K562 (cell line): ENCODE data around the gene NRM. TPM values are rescaled to one million over a fixed set of nuclear protein-coding genes. Genes with fewer than 3 reads are reported as not detected.
A peak's percentile ranks its signal among the peaks of the same experiment; 100 is the strongest.

Experiments used
- ATF3 ChIP-seq, 2 experiments: fragments of 450-650 bp in 1 of 2; sonication (generic) in 1 of 2; formaldehyde crosslinking in 1 of 2; IDR thresholded peaks in 1 of 2; conservative IDR thresholded peaks in 1 of 2; 2 replicates each; pipeline versions ENCODE4 v1.6.1 to v1.8.1; 2016 to 2023; ENCODE audit warnings: mild to moderate bottlenecking in 2 of 2, moderate library complexity in 2 of 2, inconsistent platforms in 1 of 2, missing genetic modification reagents in 1 of 2
- TBP ChIP-seq: optimal IDR thresholded peaks from 2 replicates; pipeline ENCODE3; 2011; ENCODE audit warnings: low read depth, low read length, improper control_type of control experiment
- ZMIZ1 ChIP-seq, 2 experiments: fragments of 150-350 bp in 1 of 2; IDR thresholded peaks; 2 replicates each; pipeline ENCODE4 v1.6.1; 2012 to 2016; ENCODE audit warnings: low read depth in 2 of 2, low read length in 2 of 2, mild to moderate bottlenecking in 1 of 2, moderate library complexity in 1 of 2
- polyA plus RNA-seq, 8 experiments: library from polyadenylated mRNA; depleted of rRNA in 4 of 8; stranded (reverse) in 5 of 8; unstranded in 3 of 8; fragments of >200 nt; fragmentation: Nextera tagmentation in 2 of 8; fragmentation: Illumina TruSeq in 1 of 8; extraction: Ambion mirVana in 2 of 8; extraction: Trizol in 1 of 8; gene quantifications; 2 replicates each; pipeline versions ENCODE4 v1.2.1 to v1.2.3, GENCODE V29; 2011 to 2014; ENCODE audit warnings: inconsistent platforms in 1 of 8, missing spikeins in 1 of 8
- total RNA-seq, 7 experiments: library from RNA; depleted of rRNA in 6 of 7; stranded (reverse); fragments of >200 nt in 6 of 7; fragmentation: Illumina TruSeq in 2 of 7; extraction: Trizol in 2 of 7; gene quantifications; 2 replicates each; pipeline versions ENCODE4 v1.2.1 to v1.2.3, GENCODE V29; 2011 to 2021; ENCODE audit warnings: low replicate concordance in 1 of 7

Gene NRM
- total and polyA plus RNA-seq, 9 of the 15 experiments (the other 6 are each of a cell fraction or from before 2014, with no cell fraction given) = 9.7 to 58.2 (median 18.1) TPM

GRCh38 chr6:30646450-30647241, 44.1 kb downstream of the NRM start, which contains the start of gene C6orf136 (continued):
- TF ChIP-seq ZMIZ1 (IDR thresholded peaks at IDR 0.05; ENCODE audit: low read depth in 2 of 2, low read length in 2 of 2) (0 out of 4 replicates have a peak, but pooled peaks of 1 of the 2 experiments have one; percentile 42), TBP (peak; percentile 52), ATF3 (IDR thresholded peaks at IDR 0.05) (no peak), ATF3 (CRISPR knock-in tag; conservative IDR thresholded peaks at IDR 0.05) (no peak)
